NCI-H2227 (cell line): ENCODE results near the gene USP32.

Experiments
- DNase-seq: peaks from one replicate; lab custom pipeline; 2025; ENCODE audit not compliant: unreplicated experiment; lab: John Stamatoyannopoulos, UW

The USP32 gene

DNA sequence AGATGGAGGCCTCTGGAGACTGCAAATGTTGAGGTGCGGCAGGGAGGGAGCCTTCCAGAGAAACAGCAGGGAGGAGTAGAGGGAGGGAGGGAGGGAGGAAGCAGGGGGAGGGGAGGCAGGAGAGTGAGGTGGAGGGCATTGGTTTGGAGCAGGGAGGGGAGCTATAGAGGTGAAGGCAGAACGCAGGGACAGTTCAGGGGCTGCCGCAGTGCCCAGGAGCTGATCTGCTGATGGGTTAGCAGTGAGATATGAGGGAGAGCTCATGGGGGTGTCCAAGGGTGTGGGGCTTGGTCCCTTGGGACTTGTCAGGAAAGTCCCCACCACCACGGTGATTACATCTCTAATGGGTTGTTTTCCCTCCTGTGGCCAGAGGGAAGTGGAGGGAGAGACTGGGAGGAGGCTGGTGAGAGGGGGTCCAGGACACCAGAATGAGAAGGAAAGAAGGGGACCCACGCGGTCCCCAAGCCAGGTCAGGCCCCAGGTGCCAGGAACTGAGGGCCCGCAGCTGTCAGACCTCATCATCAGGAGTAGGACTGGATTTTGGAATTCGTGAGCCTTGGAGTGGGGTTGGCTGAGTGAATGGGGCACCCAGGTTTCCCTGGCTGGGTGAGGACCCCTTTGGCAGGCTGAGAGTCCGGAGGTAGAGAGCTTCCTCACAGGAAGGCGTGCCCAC is 231.0 kb downstream of the USP32 start:
- DNase-seq = no peak

DNA sequence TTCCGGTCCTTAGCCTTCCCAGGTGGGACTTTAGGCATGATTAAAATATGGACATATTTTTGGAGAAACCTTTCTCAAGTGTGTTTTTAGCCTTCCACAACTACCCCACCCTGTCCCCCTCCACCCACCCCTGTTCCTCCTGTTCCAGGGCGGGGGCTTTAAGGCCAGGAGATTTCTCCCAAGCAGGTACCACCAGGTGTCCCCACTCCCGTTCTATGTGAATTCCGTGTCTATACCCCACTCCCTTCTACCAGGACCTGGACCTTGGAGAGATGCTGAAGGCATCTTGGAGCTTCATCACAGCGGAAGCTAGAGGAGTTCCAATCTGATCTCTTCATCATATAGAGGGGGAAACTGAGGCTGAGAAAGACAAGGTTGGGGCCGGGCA is 232.5 kb downstream of the USP32 start:
- DNase-seq = no peak

GRCh38 chr17:60158751-60159478 is 233.0 kb downstream of the USP32 start:
- no peak for DNase-seq

GRCh38 chr17:60157487-60158040 is 234.4 kb downstream of the USP32 start:
- no peak for DNase-seq

DNA sequence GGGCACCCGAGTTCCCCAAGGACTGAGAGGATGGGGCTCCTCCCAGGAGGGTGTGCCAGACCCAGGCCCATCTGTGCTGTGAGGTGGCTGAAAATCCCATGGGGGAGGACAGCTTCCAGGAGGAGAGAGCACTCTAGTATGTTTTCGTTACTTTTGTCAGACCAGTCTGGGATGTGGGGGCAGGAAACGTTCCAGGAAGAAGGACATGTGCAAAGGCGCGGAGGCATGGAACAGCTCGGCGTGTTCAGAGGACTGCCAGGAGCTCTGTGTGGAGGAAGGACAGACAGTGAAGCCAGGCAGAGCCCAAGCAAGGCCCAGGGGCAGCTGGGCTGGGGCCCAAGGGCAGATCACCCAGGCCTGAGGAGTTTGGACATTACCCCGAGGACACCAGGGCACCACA is 235.2 kb downstream of the USP32 start:
- DNase-seq = no peak

DNA sequence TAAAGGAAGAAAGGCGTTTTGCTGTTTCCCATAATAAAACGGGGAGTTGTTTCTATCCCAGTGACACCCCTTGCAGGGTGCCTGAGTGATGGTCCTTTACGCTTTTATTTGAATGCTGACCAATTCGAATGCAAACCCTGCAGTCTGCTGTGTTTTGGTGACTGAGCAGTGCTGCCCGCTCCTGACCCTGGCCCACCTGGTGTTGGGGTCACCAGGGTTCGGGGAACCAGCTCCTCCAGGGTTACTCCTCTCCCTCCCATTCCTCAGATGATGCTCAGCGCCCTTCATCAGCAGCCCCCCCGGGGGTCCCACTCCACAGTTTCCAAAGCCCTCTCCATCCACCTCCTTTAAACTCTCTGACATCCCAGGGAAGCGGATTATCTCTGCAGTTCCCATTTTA is 236.1 kb downstream of the USP32 start:
- no peak for DNase-seq

- DNase-seq = no peak
These were observed 236.5 kb downstream of the USP32 start for GRCh38 chr17:60155427-60155814.

DNA sequence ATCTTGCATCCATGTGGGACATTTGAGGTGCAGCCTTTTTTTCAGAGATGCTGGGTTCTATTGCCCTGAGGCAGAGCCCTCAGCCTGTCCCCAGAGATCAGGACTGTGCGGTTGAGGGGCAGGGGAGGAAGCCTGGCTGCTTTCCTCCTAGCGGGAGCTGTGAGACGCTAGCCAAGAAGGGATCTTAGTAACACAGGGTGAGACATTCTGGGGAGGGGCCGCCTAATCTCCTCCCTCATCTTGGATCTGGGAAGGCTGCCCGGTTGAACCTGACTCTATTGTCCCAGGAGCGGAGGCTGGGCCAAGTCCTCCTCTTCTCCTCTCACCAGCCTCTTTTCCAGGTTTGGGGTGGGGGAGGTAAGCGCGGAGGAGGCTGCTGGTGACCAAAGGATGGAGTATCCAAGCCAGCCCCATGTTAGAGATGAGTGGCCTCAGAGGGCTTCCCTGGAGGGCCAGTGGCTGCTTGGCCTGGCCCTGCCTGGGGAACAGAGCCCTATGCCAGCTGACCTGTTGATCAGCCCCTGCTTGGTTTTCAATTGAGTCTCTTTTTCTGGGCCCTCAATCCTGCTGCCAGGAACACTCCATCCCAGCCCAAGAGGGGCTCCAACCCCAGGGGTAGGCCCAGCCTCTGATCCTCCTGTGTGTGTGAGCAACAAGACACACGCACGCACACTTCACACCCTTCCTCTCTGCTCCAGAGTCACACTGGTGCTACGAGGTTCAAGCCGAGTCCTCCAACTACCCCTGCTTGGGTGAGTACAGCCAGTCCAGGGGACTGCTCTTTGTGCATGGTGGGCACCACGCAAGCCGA is 237.1 kb downstream of the USP32 start:
- no peak for DNase-seq

- DNase-seq = no peak
These were observed 238.1 kb downstream of the USP32 start for GRCh38 chr17:60153606-60154390.

DNA sequence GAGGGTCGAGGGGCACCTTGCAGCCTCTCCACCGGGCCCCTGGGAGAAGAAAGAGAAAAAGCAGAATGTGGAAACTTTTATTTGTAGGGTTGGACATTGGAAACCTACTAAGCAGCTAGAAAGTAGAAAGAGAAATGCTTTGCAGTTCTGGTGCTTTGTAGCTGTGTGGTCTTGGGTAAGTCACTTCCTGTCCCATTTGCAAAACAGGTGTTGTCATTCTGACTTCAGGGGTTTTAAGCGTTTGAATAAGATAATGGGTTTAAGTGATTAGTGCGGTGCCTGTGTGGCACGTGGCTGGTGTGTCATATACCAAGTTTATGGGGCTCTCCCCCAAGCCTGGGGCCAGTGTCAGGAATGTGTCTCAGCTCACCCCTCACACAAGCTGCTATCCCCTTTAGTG is 240.6 kb downstream of the USP32 start:
- no peak for DNase-seq

GRCh38 chr17:60149691-60150582 is 242.0 kb downstream of the USP32 start, which contains the start of gene CA4:
Gene CA4, plus strand, starts transcription at chr17:60149973. Its CDS starts 62 bp downstream, at chr17:60150035.
- peak; percentile 28 for DNase-seq

GRCh38 chr17:60148373-60148772 is 243.6 kb downstream of the USP32 start:
- DNase-seq = no peak

- DNase-seq = no peak
These were observed 244.2 kb downstream of the USP32 start for GRCh38 chr17:60147553-60148223.

DNA sequence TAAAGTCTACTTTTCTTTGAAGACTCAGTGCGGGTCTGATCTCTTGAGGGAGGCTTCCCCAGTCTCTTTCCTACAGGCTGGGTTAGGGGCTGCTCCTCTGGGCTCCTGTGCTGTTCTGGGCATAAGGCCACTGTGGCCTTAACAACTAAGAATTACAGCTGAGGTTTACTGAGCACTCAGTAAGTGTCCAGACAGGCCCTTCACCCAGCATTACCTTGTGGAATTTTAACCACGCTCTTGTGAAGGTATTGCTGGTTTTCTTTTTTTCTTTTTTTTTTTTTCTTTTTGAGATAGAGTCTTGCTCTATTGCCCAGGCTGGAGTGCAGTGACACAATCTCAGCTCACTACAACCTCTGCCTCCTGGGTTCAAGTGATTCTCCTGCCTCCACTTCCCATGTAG is 245.7 kb downstream of the USP32 start:
- DNase-seq = no peak

GRCh38 chr17:60145006-60145935 is 246.7 kb downstream of the USP32 start:
- DNase-seq = peak; percentile 44

GRCh38 chr17:60142872-60143499 is 248.9 kb downstream of the USP32 start:
- peak; percentile 89 for DNase-seq

GRCh38 chr17:60141111-60142018 is 250.6 kb downstream of the USP32 start:
- no peak for DNase-seq
